PC-9 (cell line): ENCODE results near the gene USP35.
"Not testable (repeated sequence)": the region's sequence is repeated elsewhere in the genome, so short reads cannot be mapped to it uniquely, and the experiment has no call there.

Experiments
- CTCF ChIP-seq: fragments of 200-600 bp; sonication (generic); conservative IDR thresholded peaks from 2 replicates; pipeline ENCODE4 v1.6.1; 2017; ENCODE audit warnings: mixed run types, antibody characterized with exemption, mild to moderate bottlenecking, moderate library complexity
- EZH2 ChIP-seq: fragments of 200-600 bp; sonication (generic); IDR thresholded peaks from 2 replicates; pipeline ENCODE4 v1.8.0; 2017; ENCODE audit warnings: antibody characterized with exemption, low read depth

- not testable (repeated sequence) for TF ChIP-seq CTCF, EZH2
Measured at GRCh38 chr11:78233046-78233445, 44.3 kb downstream of the USP35 start.
